Measurements from ENCODE around the gene LCNL1. TPM values are rescaled to one million over a fixed set of nuclear protein-coding genes. Genes with fewer than 3 reads are reported as not detected.

LCNL1 gene
- polyA plus RNA-seq, 1 donor (not counting 4 experiments of a cell fraction or from before 2014, with no cell fraction given), result not detected

- no peaks in the 10 kb centered on the region for H3K36me3 ChIP-seq (ENCODE audit: control insufficient read depth in 2 of 2, extremely low read depth in 1 of 2, insufficient read depth in 2 of 2, low read length in 2 of 2)
- H3K27ac ChIP-seq (ENCODE audit: control insufficient read depth, insufficient read depth, low read length), result no peak overlapping the region
- H3K4me1 ChIP-seq (ENCODE audit: control insufficient read depth, extremely low read depth, insufficient read depth, low read length), result no peaks in the 10 kb centered on the region
- H3K4me2 ChIP-seq (ENCODE audit: control insufficient read depth, extremely low read depth, insufficient read depth, low read depth, low read length), result peak overlapping the region; percentile 37
- H3K4me3 ChIP-seq (ENCODE audit: control insufficient read depth in 2 of 3, extremely low read depth in 1 of 3, insufficient read depth in 2 of 3, low read depth in 1 of 3, low read length in 3 of 3), result no peak overlapping the region
- no peak for DNase-seq (ENCODE audit: low read depth, low spot score)
- dilution Hi-C loops (cut with MboI; ENCODE audit: extremely low pct_ligation_motif_present, low sequenced_read_pairs), result no loop called here
- no peak for TF ChIP-seq EZH2 (IDR thresholded peaks at IDR 0.05; ENCODE audit: low read length)
- no peak for TF ChIP-seq CTCF (optimal IDR thresholded peaks at IDR 0.05 in 1 of 3, IDR thresholded peaks at IDR 0.05 in 1 of 3, conservative IDR thresholded peaks at IDR 0.05 in 1 of 3; ENCODE audit: extremely low read depth in 1 of 3, insufficient read depth in 2 of 3, low read length in 3 of 3)
- H3K9me3 ChIP-seq (ENCODE audit: control insufficient read depth, low read depth, low read length), result no peaks in the 10 kb centered on the region
- no peaks in the 10 kb centered on the region for H4K20me1 ChIP-seq (ENCODE audit: control insufficient read depth, extremely low read depth, insufficient read depth, low read length)
- no peak for FAIRE-seq
- H3K27me3 ChIP-seq (ENCODE audit: control insufficient read depth, extremely low read depth, insufficient read depth, low read length), result peaks cover 15% of the 10 kb centered on the region
- H3K9ac ChIP-seq (ENCODE audit: control insufficient read depth, extremely low read depth, insufficient read depth, low read length), result no peak overlapping the region
- no peak overlapping the region for H2AFZ ChIP-seq (ENCODE audit: control insufficient read depth, low read length)
- no peaks in the 10 kb centered on the region for H3K9me1 ChIP-seq (ENCODE audit: control insufficient read depth, extremely low read depth, insufficient read depth, low read length)
- H3K79me2 ChIP-seq (ENCODE audit: control insufficient read depth, insufficient read depth, low read length), result no peaks in the 10 kb centered on the region
These were observed 39.8 kb downstream of the LCNL1 start for GRCh38 chr9:137022662-137023008.

GRCh38 chr9:137023157-137023556, 40.4 kb downstream of the LCNL1 start:
- H3K4me3 ChIP-seq (ENCODE audit: control insufficient read depth in 2 of 3, extremely low read depth in 1 of 3, insufficient read depth in 2 of 3, low read depth in 1 of 3, low read length in 3 of 3), result no peak overlapping the region
- H2AFZ ChIP-seq (ENCODE audit: control insufficient read depth, low read length), result no peak overlapping the region
- no peaks in the 10 kb centered on the region for H3K4me1 ChIP-seq (ENCODE audit: control insufficient read depth, extremely low read depth, insufficient read depth, low read length)
- FAIRE-seq, result no peak
- H3K27ac ChIP-seq (ENCODE audit: control insufficient read depth, insufficient read depth, low read length), result no peak overlapping the region
- no peaks in the 10 kb centered on the region for H3K36me3 ChIP-seq (ENCODE audit: control insufficient read depth in 2 of 2, extremely low read depth in 1 of 2, insufficient read depth in 2 of 2, low read length in 2 of 2)
- dilution Hi-C loops (cut with MboI; ENCODE audit: extremely low pct_ligation_motif_present, low sequenced_read_pairs), result no loop called here
- peaks cover 15% of the 10 kb centered on the region for H3K27me3 ChIP-seq (ENCODE audit: control insufficient read depth, extremely low read depth, insufficient read depth, low read length)
- no peak overlapping the region for H3K9ac ChIP-seq (ENCODE audit: control insufficient read depth, extremely low read depth, insufficient read depth, low read length)
- DNase-seq (ENCODE audit: low read depth, low spot score), result no peak
- no peaks in the 10 kb centered on the region for H4K20me1 ChIP-seq (ENCODE audit: control insufficient read depth, extremely low read depth, insufficient read depth, low read length)
- no peaks in the 10 kb centered on the region for H3K79me2 ChIP-seq (ENCODE audit: control insufficient read depth, insufficient read depth, low read length)
- TF ChIP-seq EZH2 (IDR thresholded peaks at IDR 0.05; ENCODE audit: low read length) (no peak), CTCF (optimal IDR thresholded peaks at IDR 0.05 in 1 of 3, IDR thresholded peaks at IDR 0.05 in 1 of 3, conservative IDR thresholded peaks at IDR 0.05 in 1 of 3; ENCODE audit: extremely low read depth in 1 of 3, insufficient read depth in 2 of 3, low read length in 3 of 3) (no peak)
- no peaks in the 10 kb centered on the region for H3K9me1 ChIP-seq (ENCODE audit: control insufficient read depth, extremely low read depth, insufficient read depth, low read length)
- no peaks in the 10 kb centered on the region for H3K9me3 ChIP-seq (ENCODE audit: control insufficient read depth, low read depth, low read length)
- no peak overlapping the region for H3K4me2 ChIP-seq (ENCODE audit: control insufficient read depth, extremely low read depth, insufficient read depth, low read depth, low read length)
